ENCODE measurements around the gene CCNF.

DNA sequence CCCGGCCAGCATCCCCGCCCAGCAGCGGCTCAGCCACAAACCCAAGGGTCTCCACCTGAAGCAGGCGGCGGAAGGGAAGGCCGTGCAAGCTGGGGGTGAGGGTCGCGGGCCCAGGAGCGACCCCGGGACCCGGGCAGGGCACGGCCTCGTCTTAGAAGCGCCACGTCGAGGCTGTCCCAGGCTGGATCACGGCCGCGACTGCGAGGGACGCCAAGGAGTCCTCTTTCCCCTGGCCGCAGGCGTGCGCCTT lies 538 bp upstream of the CCNF start:
- TF ChIP-seq, protein P1, sequence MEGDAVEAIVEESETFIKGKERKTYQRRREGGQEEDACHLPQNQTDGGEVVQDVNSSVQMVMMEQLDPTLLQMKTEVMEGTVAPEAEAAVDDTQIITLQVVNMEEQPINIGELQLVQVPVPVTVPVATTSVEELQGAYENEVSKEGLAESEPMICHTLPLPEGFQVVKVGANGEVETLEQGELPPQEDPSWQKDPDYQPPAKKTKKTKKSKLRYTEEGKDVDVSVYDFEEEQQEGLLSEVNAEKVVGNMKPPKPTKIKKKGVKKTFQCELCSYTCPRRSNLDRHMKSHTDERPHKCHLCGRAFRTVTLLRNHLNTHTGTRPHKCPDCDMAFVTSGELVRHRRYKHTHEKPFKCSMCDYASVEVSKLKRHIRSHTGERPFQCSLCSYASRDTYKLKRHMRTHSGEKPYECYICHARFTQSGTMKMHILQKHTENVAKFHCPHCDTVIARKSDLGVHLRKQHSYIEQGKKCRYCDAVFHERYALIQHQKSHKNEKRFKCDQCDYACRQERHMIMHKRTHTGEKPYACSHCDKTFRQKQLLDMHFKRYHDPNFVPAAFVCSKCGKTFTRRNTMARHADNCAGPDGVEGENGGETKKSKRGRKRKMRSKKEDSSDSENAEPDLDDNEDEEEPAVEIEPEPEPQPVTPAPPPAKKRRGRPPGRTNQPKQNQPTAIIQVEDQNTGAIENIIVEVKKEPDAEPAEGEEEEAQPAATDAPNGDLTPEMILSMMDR (IDR thresholded peaks at IDR 0.05; ENCODE audit: borderline replicate concordance, extremely low read depth, low read length, poor library complexity, severe bottlenecking) = no peak
- no peak for TF ChIP-seq EZH2 (IDR thresholded peaks at IDR 0.05; ENCODE audit: borderline replicate concordance, low read depth, low read length, severe bottlenecking)

Measured in DND-41 (cell line).